Endothelial cell of umbilical vein (primary cell): ENCODE data around the gene SH2D3C. TPM values are rescaled to one million over a fixed set of nuclear protein-coding genes. Genes with fewer than 3 reads are reported as not detected.

Experiments
- BruUV-seq: library from RNA; stranded (reverse); fragments of 400-500 nt; replicated peaks from 2 replicates; lab custom pipeline; 2021; lab: Mats Ljungman, UMichigan
- CTCF ChIA-PET: fragments of 300-600, 350-600 bp; sonication (Branson Sonifier 250); formaldehyde crosslinking; loops from one replicate; lab custom pipeline; 2021; ENCODE audit warnings: antibody characterized with exemption, inconsistent platforms; lab: Charles Lee
- POLR2A ChIA-PET: fragments of 300-600, 350-600 bp; sonication (Branson Sonifier 250); formaldehyde crosslinking; loops from one replicate; lab custom pipeline; 2021; ENCODE audit warnings: antibody characterized with exemption, inconsistent platforms; lab: Charles Lee
- DNase-seq: peaks from one replicate; pipeline ENCODE4 v3.0.0-alpha.2; 2011; ENCODE audit warnings: low read depth, low spot score
- FAIRE-seq: peaks from 2 replicates; lab custom pipeline; 2011; peaks lifted over from hg19 to GRCh38; lab: Jason Lieb, UNC
- H2AFZ ChIP-seq: 2 replicates; pipeline ENCODE4 v1.6.0; 2012; ENCODE audit warnings: low read depth, low read length, control low read depth, inconsistent platforms
- H3K27ac ChIP-seq: 2 replicates; pipeline ENCODE4 v1.5.1; 2011; ENCODE audit warnings: low read depth, mild to moderate bottlenecking, control low read depth, low read length, moderate library complexity; ENCODE audit not compliant: insufficient read depth
- H3K27me3 ChIP-seq, 2 experiments: 2 replicates each; pipeline versions ENCODE4 v1.6.0 to v1.6.1; 2011; ENCODE audit warnings: low read length in 2 of 2, mixed read lengths in 1 of 2; ENCODE audit not compliant: control insufficient read depth in 2 of 2, insufficient read depth in 2 of 2
- H3K36me3 ChIP-seq, 2 experiments: 2 replicates in 1 of 2; 3 replicates in 1 of 2; pipeline ENCODE4 v1.5.1; 2011; ENCODE audit warnings: low read length in 2 of 2, mild to moderate bottlenecking in 1 of 2, moderate library complexity in 1 of 2; ENCODE audit not compliant: control insufficient read depth in 2 of 2, insufficient read depth in 2 of 2; ENCODE audit errors: extremely low read depth in 1 of 2
- H3K4me1 ChIP-seq: 3 replicates; pipeline ENCODE4 v1.5.1; 2011; ENCODE audit warnings: mild to moderate bottlenecking, low read length; ENCODE audit not compliant: control insufficient read depth, insufficient read depth; ENCODE audit errors: extremely low read depth
- H3K4me2 ChIP-seq: 2 replicates; pipeline ENCODE4 v1.6.1; 2011; ENCODE audit warnings: low read length, control low read depth, mixed read lengths; ENCODE audit not compliant: insufficient read depth
- H3K4me3 ChIP-seq, 3 experiments: fragments of 200-600 bp in 1 of 3; sonication (generic), shearing (Covaris generic) in 1 of 3; replicated peaks in 1 of 3; 2 replicates each; pipeline ENCODE4 v1.5.1; 2011 to 2016; ENCODE audit warnings: control low read depth in 3 of 3, low read length in 3 of 3, mild to moderate bottlenecking in 2 of 3, inconsistent platforms in 1 of 3, low read depth in 1 of 3, moderate library complexity in 1 of 3; ENCODE audit not compliant: insufficient read depth in 1 of 3
- H3K79me2 ChIP-seq: 2 replicates; pipeline ENCODE4 v1.6.0; 2012; ENCODE audit warnings: low read length, inconsistent platforms; ENCODE audit not compliant: control insufficient read depth, insufficient read depth
- H3K9ac ChIP-seq: replicated peaks from 2 replicates; pipeline ENCODE3; 2011; ENCODE audit warnings: low read length, control low read depth; ENCODE audit not compliant: insufficient read depth; ENCODE audit errors: extremely low read depth
- H3K9me1 ChIP-seq: replicated peaks from 3 replicates; pipeline ENCODE4 v1.6.0; 2011; ENCODE audit warnings: mild to moderate bottlenecking, low read length; ENCODE audit not compliant: control insufficient read depth, insufficient read depth; ENCODE audit errors: extremely low read depth
- H3K9me3 ChIP-seq: replicated peaks from 2 replicates; pipeline ENCODE4 v1.5.1; 2012; ENCODE audit warnings: low read length, inconsistent platforms; ENCODE audit not compliant: control insufficient read depth, insufficient read depth
- H4K20me1 ChIP-seq: replicated peaks from 2 replicates; pipeline ENCODE3; 2011; ENCODE audit warnings: mild to moderate bottlenecking, low read length; ENCODE audit not compliant: control insufficient read depth, insufficient read depth; ENCODE audit errors: extremely low read depth
- FOS ChIP-seq: IDR thresholded peaks from 2 replicates; pipeline ENCODE4 v1.6.1; 2011; ENCODE audit warnings: mild to moderate bottlenecking, low read length, moderate library complexity, borderline replicate concordance; ENCODE audit not compliant: insufficient read depth
- GATA2 ChIP-seq: IDR thresholded peaks from 2 replicates; pipeline ENCODE4 v1.7.0; 2011; ENCODE audit warnings: low read depth, mild to moderate bottlenecking, moderate library complexity, mixed read lengths, low read length; ENCODE audit not compliant: insufficient read length, insufficient read depth
- POLR2AphosphoS5 ChIP-seq: IDR thresholded peaks from 2 replicates; pipeline ENCODE4 v1.6.1; 2012; ENCODE audit warnings: low read depth, mild to moderate bottlenecking, control low read depth, low read length, moderate library complexity; ENCODE audit not compliant: insufficient read depth
- dilution Hi-C: fragments of 300-500 bp; cut with MboI; formaldehyde crosslinking; loops from one replicate; pipeline ENCODE4 v1.15.0; 2019; ENCODE audit warnings: low sequenced_read_pairs; ENCODE audit not compliant: extremely low pct_ligation_motif_present
- intact Hi-C: fragments of 100-400 bp; cut with micrococcal nuclease; formaldehyde crosslinking; loops from one replicate; pipeline ENCODE4 v1.10.0; 2022
- polyA plus RNA-seq, 4 experiments: library from polyadenylated mRNA; depleted of rRNA in 3 of 4; stranded (reverse) in 3 of 4; unstranded in 1 of 4; fragments of >200 nt; gene quantifications; 2 replicates each; pipeline versions ENCODE4 v1.2.1 to v1.2.3, GENCODE V29; 2011 to 2012; ENCODE audit warnings: missing spikeins in 1 of 4
- total RNA-seq: library from RNA; stranded (reverse); gene quantifications from 2 replicates; pipeline ENCODE4 v1.2.3, GENCODE V29; 2021
- TF ChIP-seq, protein P1 (sequence below), 2 donors: IDR thresholded peaks; 1 replicate in 1 of 2; 2 replicates in 1 of 2; pipeline ENCODE4 v1.5.1; 2011; ENCODE audit warnings: low read length in 2 of 2, mild to moderate bottlenecking in 2 of 2, moderate library complexity in 2 of 2, control low read depth in 1 of 2, inconsistent platforms in 1 of 2, low read depth in 1 of 2; ENCODE audit not compliant: insufficient read depth in 1 of 2; ENCODE audit errors: extremely low read depth in 1 of 2

SH2D3C gene
- total and polyA plus RNA-seq, 2 donors (not counting 3 experiments of a cell fraction or from before 2014, with no cell fraction given): 95.0 to 173 TPM

DNA sequence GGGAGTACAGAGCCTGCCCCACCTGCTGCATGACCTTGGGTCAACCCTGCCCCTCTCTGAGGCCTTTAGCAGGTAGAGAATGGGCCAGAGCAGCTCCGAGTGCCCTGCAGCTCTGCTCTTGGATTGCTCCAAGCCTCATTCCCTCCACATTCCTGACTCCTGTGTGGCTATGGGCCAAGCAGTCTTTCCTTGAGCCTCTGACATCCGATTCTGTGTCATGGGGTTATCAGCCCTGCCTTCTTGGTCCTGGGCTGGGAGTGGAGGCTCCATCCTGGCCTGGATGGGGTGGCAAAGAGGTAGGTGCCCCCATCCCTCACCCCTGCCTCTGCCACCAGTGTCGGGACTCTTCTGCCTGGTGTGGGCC is 37.9 kb upstream of the SH2D3C start:
- H3K27ac ChIP-seq: no peak overlapping the region
- H3K4me1 ChIP-seq: peaks cover 10% of the 10 kb centered on the region
- intact Hi-C loops (loop anchor here (2.0 kb wide), 1 partner anchor 54 kb away; no protein-coding TSS in a partner anchor), dilution Hi-C loops (no loop called here)
- POLR2A ChIA-PET: no interaction called here
- no peak for TF ChIP-seq FOS
- TF ChIP-seq POLR2AphosphoS5: peak; percentile 13
- no peaks in the 10 kb centered on the region for H4K20me1 ChIP-seq
- no TSS peak for BruUV-seq
- no peaks in the 10 kb centered on the region for H3K9me1 ChIP-seq
- no peak overlapping the region for H3K4me3 ChIP-seq
- H3K27me3 ChIP-seq: no peaks in the 10 kb centered on the region
- peaks cover 33 to 65% of the 10 kb centered on the region in 2 experiments for H3K36me3 ChIP-seq
- H3K9me3 ChIP-seq: no peaks in the 10 kb centered on the region
- H3K9ac ChIP-seq: no peak overlapping the region
- H2AFZ ChIP-seq: no peak overlapping the region
- DNase-seq (no peak), FAIRE-seq (peak; percentile 38)
- H3K4me2 ChIP-seq: no peak overlapping the region
- H3K79me2 ChIP-seq: peaks cover 15% of the 10 kb centered on the region
- CTCF ChIA-PET: interaction anchor here (8.4 kb wide), 1 partner anchor 53 kb away, joined by 76 read pairs; no protein-coding TSS in a partner anchor

DNA sequence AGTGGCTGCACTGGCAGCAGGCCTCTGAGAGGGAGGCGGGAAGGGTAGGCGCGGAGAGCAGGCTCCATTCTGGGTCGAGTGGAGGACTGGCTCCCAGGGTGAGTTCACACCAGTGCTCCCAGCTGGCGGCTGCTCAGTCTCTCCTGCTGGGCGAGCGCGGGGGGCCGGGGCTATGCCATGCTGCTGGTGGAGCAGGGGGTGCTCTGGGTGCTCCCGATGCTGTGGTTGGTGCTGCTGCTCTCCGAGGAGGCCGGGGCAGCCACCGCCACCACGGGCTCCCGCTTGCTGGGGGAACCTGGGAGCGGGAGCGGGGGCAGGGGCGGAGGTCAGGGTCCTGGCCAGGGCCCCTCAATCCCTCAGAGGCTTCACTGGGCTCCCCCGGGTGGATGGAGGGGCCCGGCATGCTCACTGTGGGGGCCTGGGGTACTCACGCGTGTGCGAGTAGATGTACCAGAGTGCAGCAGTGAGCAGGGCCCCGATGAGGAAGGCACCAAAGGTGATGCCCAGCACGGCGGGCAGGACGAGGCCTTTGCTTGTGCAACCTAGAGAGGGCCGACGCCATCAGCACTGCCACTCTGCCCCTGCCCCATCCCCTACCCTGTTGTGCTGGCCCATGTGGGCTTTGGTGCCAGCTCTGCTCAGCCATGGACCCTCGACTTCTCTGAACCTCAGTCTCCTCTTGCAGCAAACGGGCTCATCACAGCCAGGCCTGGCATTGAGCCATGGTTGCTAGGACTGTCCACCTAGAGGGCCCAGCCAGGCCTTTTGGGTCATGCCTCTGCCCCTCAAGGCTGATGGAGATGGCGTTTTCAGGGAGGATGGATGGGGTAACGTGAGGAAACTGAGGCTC is 37.3 kb upstream of the SH2D3C start:
- peak; percentile 39 for TF ChIP-seq POLR2AphosphoS5
- TF ChIP-seq, protein P1, sequence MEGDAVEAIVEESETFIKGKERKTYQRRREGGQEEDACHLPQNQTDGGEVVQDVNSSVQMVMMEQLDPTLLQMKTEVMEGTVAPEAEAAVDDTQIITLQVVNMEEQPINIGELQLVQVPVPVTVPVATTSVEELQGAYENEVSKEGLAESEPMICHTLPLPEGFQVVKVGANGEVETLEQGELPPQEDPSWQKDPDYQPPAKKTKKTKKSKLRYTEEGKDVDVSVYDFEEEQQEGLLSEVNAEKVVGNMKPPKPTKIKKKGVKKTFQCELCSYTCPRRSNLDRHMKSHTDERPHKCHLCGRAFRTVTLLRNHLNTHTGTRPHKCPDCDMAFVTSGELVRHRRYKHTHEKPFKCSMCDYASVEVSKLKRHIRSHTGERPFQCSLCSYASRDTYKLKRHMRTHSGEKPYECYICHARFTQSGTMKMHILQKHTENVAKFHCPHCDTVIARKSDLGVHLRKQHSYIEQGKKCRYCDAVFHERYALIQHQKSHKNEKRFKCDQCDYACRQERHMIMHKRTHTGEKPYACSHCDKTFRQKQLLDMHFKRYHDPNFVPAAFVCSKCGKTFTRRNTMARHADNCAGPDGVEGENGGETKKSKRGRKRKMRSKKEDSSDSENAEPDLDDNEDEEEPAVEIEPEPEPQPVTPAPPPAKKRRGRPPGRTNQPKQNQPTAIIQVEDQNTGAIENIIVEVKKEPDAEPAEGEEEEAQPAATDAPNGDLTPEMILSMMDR (IDR thresholded peaks at IDR 0.05; ENCODE audit: extremely low read depth in 1 of 2, insufficient read depth in 1 of 2, low read depth in 1 of 2, low read length in 2 of 2): no peak
- TF ChIP-seq GATA2: no peak
- Histone ChIP-seq H3K79me2 (peaks cover 9% of the 10 kb centered on the region), H3K9me3 (no peaks in the 10 kb centered on the region), H4K20me1 (no peaks in the 10 kb centered on the region), H3K4me2 (no peak overlapping the region), H2AFZ (no peak overlapping the region), H3K9me1 (no peaks in the 10 kb centered on the region), H3K9ac (no peak overlapping the region), H3K4me1 (peaks cover 10% of the 10 kb centered on the region), H3K27ac (no peak overlapping the region), H3K4me3 (no peak overlapping the region), H3K36me3 (peaks cover 30 to 63% of the 10 kb centered on the region in 2 experiments), H3K27me3 (no peaks in the 10 kb centered on the region)
- ChIA-PET POLR2A (no interaction called here), CTCF (interaction anchor here (8.4 kb wide), 1 partner anchor 54 kb away, joined by 76 read pairs; no protein-coding TSS in a partner anchor)
- no TSS peak for BruUV-seq
- no peak for FAIRE-seq
- dilution Hi-C loops (no loop called here), intact Hi-C loops (loop anchor here (2.0 kb wide), 1 partner anchor 55 kb away; no protein-coding TSS in a partner anchor)
- no peak for DNase-seq
